Measurements from ENCODE around the gene CCDC175. TPM values are rescaled to one million over a fixed set of nuclear protein-coding genes. Genes with fewer than 3 reads are reported as not detected.
A peak's percentile ranks its signal among the peaks of the same experiment; 100 is the strongest.

CCDC175 gene
- total RNA-seq, 1 donor from 2014 or later, result not detected

DNA sequence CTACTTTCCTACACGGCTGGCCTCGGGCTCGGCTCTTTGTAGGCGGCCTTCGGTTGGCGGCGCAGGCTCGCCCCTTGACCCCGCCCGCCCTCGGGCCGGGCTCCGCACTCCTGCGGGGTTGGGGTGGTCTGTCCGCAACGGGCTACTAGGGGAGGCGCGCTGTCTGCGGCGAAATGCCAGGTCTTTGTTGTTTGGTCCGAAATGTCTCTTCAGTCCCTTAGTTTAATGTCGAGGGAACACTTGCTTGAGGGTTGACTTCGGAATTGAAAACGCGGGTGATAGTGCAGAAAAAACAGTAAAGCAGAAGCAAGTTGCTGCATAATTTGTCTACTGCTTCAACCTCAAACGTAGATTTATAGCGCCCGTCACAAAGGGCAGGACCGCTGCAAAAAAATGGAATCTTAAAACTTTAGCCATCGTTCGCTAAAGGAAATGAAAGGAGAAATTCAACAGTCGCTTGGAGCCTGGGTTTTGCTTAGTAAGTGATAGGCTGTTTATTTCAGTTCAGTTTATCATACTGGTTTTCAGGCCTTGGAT is 91.9 kb downstream of the CCDC175 start:
- H3K4me1 Mint-ChIP-seq (ENCODE audit: low read depth), result peaks cover 52% of the 10 kb centered on the region
- no peaks in the 10 kb centered on the region for H3K9me3 Mint-ChIP-seq
- peak overlapping the region; percentile 91 for H3K4me3 Mint-ChIP-seq (ENCODE audit: low read depth)
- peaks cover 29% of the 10 kb centered on the region for H3K36me3 Mint-ChIP-seq (ENCODE audit: low read depth)
- peak overlapping the region; percentile 84 for H3K27ac Mint-ChIP-seq
- H3K27me3 Mint-ChIP-seq (ENCODE audit: low read depth), result no peaks in the 10 kb centered on the region
- intact Hi-C loops (cut with micrococcal nuclease), result loop anchor here (1.0 to 10.0 kb wide), 5 partner anchors 20 to 1057 kb away; partner anchors contain the start of genes DAAM1, KIAA0586, PCNX4 and TIMM9
- DNase-seq (ENCODE audit: low spot score), result no peak

DNA sequence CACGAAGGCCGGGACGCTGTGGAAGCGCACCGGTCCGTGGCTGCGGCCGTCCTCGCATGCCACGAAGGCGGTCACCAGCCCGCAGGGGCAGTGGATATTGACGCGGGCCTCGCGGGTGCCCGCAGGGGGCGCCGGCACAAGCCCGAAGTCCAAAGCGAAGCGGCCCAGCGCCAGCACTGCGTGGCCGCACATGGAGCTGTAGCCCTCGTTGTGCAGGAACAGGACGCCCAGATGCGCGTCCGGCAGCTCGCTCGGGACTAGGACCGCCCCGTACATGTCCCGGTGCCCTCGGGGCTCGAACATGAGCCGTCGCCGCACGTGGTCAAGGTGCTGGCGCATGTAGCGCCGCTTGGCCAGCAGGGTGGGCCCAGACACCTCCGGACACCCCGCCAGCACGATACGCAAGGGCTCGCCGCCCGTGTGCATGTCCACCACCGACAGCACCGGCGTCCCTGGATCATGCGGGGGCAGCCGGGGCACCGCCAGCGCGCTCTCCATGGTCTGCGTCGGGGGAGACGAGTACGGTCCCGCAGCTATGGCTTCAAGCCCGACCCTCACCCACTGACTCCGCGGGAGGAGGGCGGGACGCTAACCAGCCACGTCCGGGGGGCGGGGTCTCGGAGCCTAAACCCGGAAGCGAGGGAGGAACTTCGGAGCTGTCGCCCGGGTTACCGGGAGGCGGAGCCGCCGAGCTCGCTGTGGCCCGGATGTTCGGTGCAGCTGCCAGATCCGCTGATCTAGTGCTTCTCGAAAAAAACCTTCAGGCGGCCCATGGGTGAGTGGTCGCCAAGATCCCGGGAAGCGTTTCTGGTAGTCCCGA is 92.6 kb downstream of the CCDC175 start, which contains the start of the genes JKAMP and L3HYPDH:
Gene JKAMP (plus strand): TSS at position 699 of the 820 bp plus-strand sequence. CDS start 73 bp downstream, at position 772.
Gene L3HYPDH (minus strand): TSS at position 590 of the 820 bp plus-strand sequence. CDS start 92 bp downstream, at position 498.
- H3K4me1 Mint-ChIP-seq (ENCODE audit: low read depth), result peaks cover 47% of the 10 kb centered on the region
- intact Hi-C loops (cut with micrococcal nuclease), result loop anchor here (1.0 to 10.0 kb wide), 5 partner anchors 20 to 1057 kb away; partner anchors contain the start of genes DAAM1, KIAA0586, PCNX4 and TIMM9
- DNase-seq (ENCODE audit: low spot score), result peak; percentile 95
- peak within 1 kb of the TSS; percentile 91 for H3K4me3 Mint-ChIP-seq (ENCODE audit: low read depth)
- H3K27ac Mint-ChIP-seq, result peak within 1 kb of the TSS; percentile 84
- H3K36me3 Mint-ChIP-seq (ENCODE audit: low read depth), result peaks cover 24% of the 10 kb centered on the region
- no peaks in the 10 kb centered on the region for H3K9me3 Mint-ChIP-seq
- H3K27me3 Mint-ChIP-seq (ENCODE audit: low read depth), result no peaks in the 10 kb centered on the region

DNA sequence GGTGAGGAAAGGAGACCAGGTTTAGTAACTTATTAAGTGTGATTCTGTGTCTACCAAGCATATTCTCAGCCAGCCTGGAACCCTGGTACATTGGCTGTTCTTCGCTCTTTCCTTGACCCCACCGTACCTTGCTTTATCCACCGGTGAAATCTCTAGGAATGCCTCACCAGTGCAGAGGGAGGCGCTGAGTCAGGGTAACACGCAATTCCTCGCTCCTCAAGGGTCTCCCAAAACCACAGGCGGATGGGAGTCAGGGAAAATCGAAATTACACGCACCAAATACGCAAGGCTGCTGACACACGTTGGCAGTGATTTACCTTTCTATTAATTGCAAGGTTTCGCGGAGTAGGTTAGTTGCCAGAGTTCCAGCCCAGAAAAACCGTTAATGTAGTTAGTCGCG is 93.2 kb downstream of the CCDC175 start:
- Mint-ChIP-seq H3K4me1 (ENCODE audit: low read depth) (peaks cover 43% of the 10 kb centered on the region), H3K9me3 (no peaks in the 10 kb centered on the region), H3K36me3 (ENCODE audit: low read depth) (peaks cover 23% of the 10 kb centered on the region), H3K27me3 (ENCODE audit: low read depth) (no peaks in the 10 kb centered on the region), H3K27ac (peak overlapping the region; percentile 79), H3K4me3 (ENCODE audit: low read depth) (peak overlapping the region; percentile 91)
- intact Hi-C loops (cut with micrococcal nuclease), result loop anchor here (5.0 to 10.0 kb wide), 3 partner anchors 206 to 1056 kb away; partner anchors contain the start of genes KIAA0586, PCNX4 and TIMM9
- no peak for DNase-seq (ENCODE audit: low spot score)

DNA sequence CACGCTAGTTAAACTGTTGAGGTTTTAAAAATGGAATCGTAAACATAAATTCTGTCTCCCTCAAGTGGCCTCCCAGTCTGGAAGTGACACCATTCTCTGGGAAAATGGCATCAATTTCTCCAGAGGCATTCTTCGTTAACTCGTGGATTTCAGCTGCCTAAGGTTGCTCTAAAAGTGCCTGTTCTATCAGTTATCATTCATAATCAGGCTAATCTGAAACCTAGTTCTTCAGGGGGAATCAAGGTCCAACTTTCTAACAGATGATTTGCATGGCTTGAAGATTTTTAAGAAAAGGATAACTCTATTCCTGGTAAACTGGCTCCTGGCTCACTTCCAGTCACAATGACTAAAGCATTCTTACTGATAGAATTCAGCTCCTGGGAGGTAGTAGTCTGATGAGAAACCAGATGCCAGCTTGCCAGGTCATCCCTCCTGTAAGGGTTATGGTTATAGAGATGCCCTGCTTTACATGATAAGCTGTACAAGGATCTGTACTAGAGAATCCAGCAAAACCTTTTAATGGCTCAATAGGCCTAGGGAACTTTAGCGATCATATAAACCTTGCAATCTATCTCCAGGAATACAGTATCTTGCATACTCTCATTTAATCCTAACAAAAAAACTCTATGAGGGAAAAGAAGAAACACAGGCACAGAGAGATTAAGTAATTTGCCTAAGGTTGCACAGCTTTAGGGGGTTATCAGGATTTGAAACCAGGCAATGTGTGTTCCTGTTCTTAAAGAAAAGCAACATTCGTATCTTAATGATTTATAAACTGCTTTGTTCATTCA is 93.9 kb downstream of the CCDC175 start:
- DNase-seq (ENCODE audit: low spot score), result no peak
- Mint-ChIP-seq H3K36me3 (ENCODE audit: low read depth) (peaks cover 20% of the 10 kb centered on the region), H3K27me3 (ENCODE audit: low read depth) (no peaks in the 10 kb centered on the region), H3K4me1 (ENCODE audit: low read depth) (peaks cover 40% of the 10 kb centered on the region), H3K27ac (peak overlapping the region; percentile 79), H3K4me3 (ENCODE audit: low read depth) (peak overlapping the region; percentile 91), H3K9me3 (no peaks in the 10 kb centered on the region)
- intact Hi-C loops (cut with micrococcal nuclease), result loop anchor here (5.0 to 10.0 kb wide), 3 partner anchors 205 to 1055 kb away; partner anchors contain the start of genes KIAA0586, PCNX4 and TIMM9

DNA sequence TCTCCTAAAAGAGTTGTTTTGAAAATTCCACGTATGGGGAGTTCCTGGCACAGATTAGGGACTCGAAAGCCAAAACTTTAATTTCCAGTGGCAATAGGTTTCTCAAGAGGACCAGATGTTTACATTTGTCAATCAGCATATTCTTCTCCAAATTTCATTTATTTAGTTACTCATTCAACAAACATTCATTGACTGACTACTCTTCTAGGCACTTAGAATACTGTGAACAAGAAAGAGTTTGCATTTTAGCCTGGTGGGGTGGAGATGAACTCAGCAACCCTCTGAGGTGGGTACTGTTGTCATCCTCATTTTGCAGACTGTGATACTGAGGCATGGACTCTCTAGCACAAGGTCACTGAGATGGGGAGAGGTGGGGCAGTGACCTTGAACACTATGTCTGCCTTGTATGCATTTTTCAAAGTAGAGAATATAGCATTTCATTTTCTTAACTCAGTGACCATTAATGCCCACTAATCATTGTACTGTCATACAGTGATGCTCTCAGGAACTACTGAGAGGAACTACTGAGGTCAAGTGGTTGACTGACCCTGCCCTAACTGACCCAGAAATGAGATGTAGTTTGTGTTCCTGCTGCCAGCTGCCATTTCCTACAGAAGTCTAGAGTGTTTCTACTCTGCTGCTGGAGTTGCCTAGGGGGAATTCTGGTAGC is 94.6 kb downstream of the CCDC175 start:
- intact Hi-C loops (cut with micrococcal nuclease), result loop anchor here (5.0 to 10.0 kb wide), 3 partner anchors 205 to 1055 kb away; partner anchors contain the start of genes KIAA0586, PCNX4 and TIMM9
- Mint-ChIP-seq H3K27me3 (ENCODE audit: low read depth) (no peaks in the 10 kb centered on the region), H3K4me1 (ENCODE audit: low read depth) (peaks cover 39% of the 10 kb centered on the region), H3K36me3 (ENCODE audit: low read depth) (peaks cover 20% of the 10 kb centered on the region), H3K27ac (no peak overlapping the region), H3K4me3 (ENCODE audit: low read depth) (peak overlapping the region; percentile 91), H3K9me3 (no peaks in the 10 kb centered on the region)
- DNase-seq (ENCODE audit: low spot score), result no peak

- peak overlapping the region; percentile 10 for H3K4me3 Mint-ChIP-seq (ENCODE audit: low read depth)
- peaks cover 39% of the 10 kb centered on the region for H3K4me1 Mint-ChIP-seq (ENCODE audit: low read depth)
- DNase-seq (ENCODE audit: low spot score), result no peak
- H3K36me3 Mint-ChIP-seq (ENCODE audit: low read depth), result peaks cover 25% of the 10 kb centered on the region
- no peaks in the 10 kb centered on the region for H3K27me3 Mint-ChIP-seq (ENCODE audit: low read depth)
- H3K9me3 Mint-ChIP-seq, result no peaks in the 10 kb centered on the region
- intact Hi-C loops (cut with micrococcal nuclease), result loop anchor here (5.0 to 10.0 kb wide), 3 partner anchors 204 to 1054 kb away; partner anchors contain the start of genes KIAA0586, PCNX4 and TIMM9
- no peak overlapping the region for H3K27ac Mint-ChIP-seq
These were observed 95.2 kb downstream of the CCDC175 start for GRCh38 chr14:59481407-59481806.

DNA sequence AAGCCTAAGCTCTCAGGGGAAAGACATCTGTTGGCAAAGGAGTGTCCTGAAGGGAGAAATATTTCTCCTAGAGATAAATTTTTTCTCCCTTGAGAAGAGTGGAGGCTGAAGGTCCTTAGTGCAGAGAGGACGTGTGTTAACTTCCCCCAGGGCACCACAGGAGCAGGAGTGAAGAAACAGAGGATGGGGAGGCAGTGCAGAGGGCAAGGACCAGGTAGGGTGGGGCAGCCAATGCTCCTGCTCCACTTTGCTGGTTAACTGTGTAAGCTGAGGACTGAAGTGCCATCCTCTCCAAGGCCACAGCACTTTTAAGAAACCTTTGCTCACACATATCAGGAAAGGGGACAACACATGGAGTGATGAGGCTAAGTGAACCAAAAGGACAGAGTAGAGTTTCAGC is 96.4 kb downstream of the CCDC175 start:
- Mint-ChIP-seq H3K4me1 (ENCODE audit: low read depth) (peaks cover 34% of the 10 kb centered on the region), H3K27ac (no peak overlapping the region)
- intact Hi-C loops (cut with micrococcal nuclease), result loop anchor here (5.0 to 10.0 kb wide), 3 partner anchors 203 to 1053 kb away; partner anchors contain the start of genes KIAA0586, PCNX4 and TIMM9

GRCh38 chr14:59478540-59478939 is 98.1 kb downstream of the CCDC175 start:
- H3K27ac Mint-ChIP-seq, result no peak overlapping the region
- no peaks in the 10 kb centered on the region for H3K9me3 Mint-ChIP-seq
- no peak for DNase-seq (ENCODE audit: low spot score)
- H3K4me1 Mint-ChIP-seq (ENCODE audit: low read depth), result peaks cover 33% of the 10 kb centered on the region
- H3K36me3 Mint-ChIP-seq (ENCODE audit: low read depth), result peaks cover 37% of the 10 kb centered on the region
- H3K27me3 Mint-ChIP-seq (ENCODE audit: low read depth), result no peaks in the 10 kb centered on the region
- intact Hi-C loops (cut with micrococcal nuclease), result no loop called here
- H3K4me3 Mint-ChIP-seq (ENCODE audit: low read depth), result no peak overlapping the region

More for the DNA sequence above, 96.4 kb downstream of the CCDC175 start:
- no peaks in the 10 kb centered on the region for H3K27me3 Mint-ChIP-seq (ENCODE audit: low read depth)
- no peak for DNase-seq (ENCODE audit: low spot score)
- H3K9me3 Mint-ChIP-seq, result no peaks in the 10 kb centered on the region
- peaks cover 29% of the 10 kb centered on the region for H3K36me3 Mint-ChIP-seq (ENCODE audit: low read depth)
- H3K4me3 Mint-ChIP-seq (ENCODE audit: low read depth), result no peak overlapping the region

GRCh38 chr14:59475709-59476108 is 100.9 kb downstream of the CCDC175 start:
- Mint-ChIP-seq H3K27ac (no peak overlapping the region), H3K36me3 (ENCODE audit: low read depth) (peaks cover 44% of the 10 kb centered on the region), H3K4me3 (ENCODE audit: low read depth) (no peak overlapping the region), H3K9me3 (no peaks in the 10 kb centered on the region), H3K4me1 (ENCODE audit: low read depth) (peaks cover 9% of the 10 kb centered on the region), H3K27me3 (ENCODE audit: low read depth) (no peaks in the 10 kb centered on the region)
- DNase-seq (ENCODE audit: low spot score), result no peak
- intact Hi-C loops (cut with micrococcal nuclease), result no loop called here

GRCh38 chr14:59474172-59474571 is 102.4 kb downstream of the CCDC175 start:
- DNase-seq (ENCODE audit: low spot score), result no peak
- Mint-ChIP-seq H3K36me3 (ENCODE audit: low read depth) (peaks cover 37% of the 10 kb centered on the region), H3K4me1 (ENCODE audit: low read depth) (no peaks in the 10 kb centered on the region), H3K27ac (no peak overlapping the region), H3K27me3 (ENCODE audit: low read depth) (no peaks in the 10 kb centered on the region), H3K4me3 (ENCODE audit: low read depth) (no peak overlapping the region), H3K9me3 (no peaks in the 10 kb centered on the region)
- intact Hi-C loops (cut with micrococcal nuclease), result no loop called here

GRCh38 chr14:59465316-59466135 is 111.1 kb downstream of the CCDC175 start, which contains the start of gene GPR135:
Gene GPR135, minus strand, starts transcription at chr14:59465380. Its CDS starts 154 bp downstream, at chr14:59465226.
- no peak for DNase-seq (ENCODE audit: low spot score)
- intact Hi-C loops (cut with micrococcal nuclease), result loop anchor here (5.0 to 10.0 kb wide), 3 partner anchors 278 to 699 kb away; partner anchors contain the start of genes DAAM1 and DHRS7
- Mint-ChIP-seq H3K4me1 (ENCODE audit: low read depth) (peaks cover 6% of the 10 kb centered on the region), H3K9me3 (no peaks in the 10 kb centered on the region), H3K36me3 (ENCODE audit: low read depth) (peaks cover 5% of the 10 kb centered on the region), H3K4me3 (ENCODE audit: low read depth) (peak within 1 kb of the TSS; percentile 84), H3K27ac (peak within 1 kb of the TSS; percentile 58), H3K27me3 (ENCODE audit: low read depth) (peaks cover 3% of the 10 kb centered on the region)
